GM21786 (cell line): ENCODE data around the gene TFPT.

Experiments
- ATAC-seq: cut with Tn5 transposase; IDR thresholded peaks from one replicate; pipeline ENCODE4 v1.9.1; 2021; ENCODE audit not compliant: unreplicated experiment

TFPT gene

DNA sequence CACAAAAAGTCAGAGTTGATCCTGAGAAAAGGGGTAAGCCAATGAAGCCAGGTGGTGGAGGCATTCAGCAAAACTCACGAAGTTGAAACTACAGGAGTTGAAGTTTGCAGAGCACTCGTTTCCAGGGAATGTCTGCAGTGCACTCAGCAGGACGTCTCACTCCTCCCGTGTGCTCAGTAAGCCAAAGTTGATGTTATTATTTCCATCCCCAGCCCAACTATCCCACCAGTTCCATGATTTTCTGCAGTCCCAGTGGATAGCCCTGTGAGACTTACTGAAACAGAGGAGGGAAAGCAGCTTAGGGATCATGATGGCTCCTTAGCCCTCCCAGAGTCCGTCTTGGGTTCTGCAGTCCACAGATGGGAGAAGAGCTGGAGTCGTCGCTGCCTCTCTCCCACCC lies 34.4 kb downstream of the TFPT start, which contains the start of gene TARM1:
TSS of gene TARM1 (minus strand) at position 334 of the 400 bp plus-strand sequence. CDS start at position 309, 25 bp downstream.
- no peak for ATAC-seq

DNA sequence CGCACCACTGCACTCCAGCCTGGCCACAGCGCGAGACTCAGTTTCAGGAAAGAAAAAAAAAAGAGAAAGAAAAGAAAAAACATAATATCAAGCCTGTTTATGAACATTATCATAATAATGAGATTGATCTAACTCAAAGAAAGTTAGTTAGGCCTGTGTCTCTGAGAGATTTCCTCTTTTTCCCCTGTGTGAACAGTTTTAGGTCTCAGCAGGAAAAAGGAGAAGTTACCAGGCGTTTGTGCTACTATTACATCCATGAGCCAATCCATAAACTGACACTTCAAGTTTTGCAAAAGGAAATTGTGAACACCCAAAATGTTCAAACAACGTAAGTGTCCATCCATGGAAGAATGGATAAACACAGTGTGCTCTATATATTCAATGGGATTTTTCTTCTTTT lies 38.1 kb downstream of the TFPT start:
- ATAC-seq: no peak

DNA sequence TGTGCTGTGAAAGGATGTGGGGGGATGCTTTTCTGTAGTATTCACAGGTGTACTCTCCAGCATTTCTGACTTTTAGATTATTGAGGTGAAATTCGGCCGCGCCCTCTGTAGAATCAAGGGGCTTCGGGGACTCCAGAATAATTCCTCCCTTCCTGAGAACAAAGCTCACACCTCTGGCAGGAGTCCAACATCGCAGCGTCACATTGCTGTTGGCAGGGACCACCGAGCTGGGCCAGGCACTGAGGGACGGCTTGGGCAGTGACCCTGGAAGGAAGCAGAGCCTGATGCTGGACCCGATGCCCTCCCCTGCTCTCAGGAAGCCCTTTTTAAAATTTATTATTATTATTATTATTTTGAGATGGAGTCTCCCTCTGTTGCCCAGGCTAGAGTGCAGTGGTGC lies 40.6 kb downstream of the TFPT start:
- no peak for ATAC-seq

DNA sequence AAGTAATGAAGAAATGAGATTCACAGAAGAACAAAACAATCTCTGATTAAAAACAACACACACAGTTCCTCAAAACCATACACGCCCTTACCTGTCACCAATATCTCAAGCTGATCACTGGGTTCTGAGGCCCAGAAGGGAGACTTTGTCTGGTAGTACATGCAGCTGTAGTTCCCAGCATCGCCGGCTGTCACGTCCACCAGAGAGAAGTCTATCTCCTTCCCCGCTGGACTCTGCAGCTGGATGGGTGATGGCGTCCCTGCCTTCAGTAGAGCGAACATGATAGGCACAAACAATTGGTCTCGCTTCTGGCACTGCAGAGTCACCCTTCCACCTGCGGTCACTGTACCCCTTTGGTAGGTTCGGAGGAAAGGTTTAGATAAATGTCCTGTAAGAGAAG lies 41.6 kb downstream of the TFPT start:
- ATAC-seq: no peak

DNA sequence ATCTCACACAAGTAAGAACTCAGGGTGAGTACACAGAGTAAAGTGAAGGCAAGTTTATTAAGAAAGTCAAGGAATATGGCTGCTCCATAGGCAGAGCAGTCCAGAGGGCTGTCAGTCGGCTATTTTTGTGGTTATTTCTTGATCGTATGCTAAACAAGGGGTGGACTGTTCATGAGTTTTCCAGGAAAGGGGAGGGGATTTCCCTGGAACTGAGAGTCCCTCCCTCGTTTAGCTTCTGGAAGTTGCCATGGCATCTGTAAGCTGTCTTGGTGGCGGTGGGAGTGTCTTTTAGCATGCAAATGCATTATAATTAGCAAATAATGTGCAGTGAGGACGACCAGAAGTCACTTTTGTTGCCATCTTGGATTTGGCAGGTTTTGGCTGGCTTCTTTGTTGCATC lies 46.0 kb downstream of the TFPT start:
- ATAC-seq: no peak

DNA sequence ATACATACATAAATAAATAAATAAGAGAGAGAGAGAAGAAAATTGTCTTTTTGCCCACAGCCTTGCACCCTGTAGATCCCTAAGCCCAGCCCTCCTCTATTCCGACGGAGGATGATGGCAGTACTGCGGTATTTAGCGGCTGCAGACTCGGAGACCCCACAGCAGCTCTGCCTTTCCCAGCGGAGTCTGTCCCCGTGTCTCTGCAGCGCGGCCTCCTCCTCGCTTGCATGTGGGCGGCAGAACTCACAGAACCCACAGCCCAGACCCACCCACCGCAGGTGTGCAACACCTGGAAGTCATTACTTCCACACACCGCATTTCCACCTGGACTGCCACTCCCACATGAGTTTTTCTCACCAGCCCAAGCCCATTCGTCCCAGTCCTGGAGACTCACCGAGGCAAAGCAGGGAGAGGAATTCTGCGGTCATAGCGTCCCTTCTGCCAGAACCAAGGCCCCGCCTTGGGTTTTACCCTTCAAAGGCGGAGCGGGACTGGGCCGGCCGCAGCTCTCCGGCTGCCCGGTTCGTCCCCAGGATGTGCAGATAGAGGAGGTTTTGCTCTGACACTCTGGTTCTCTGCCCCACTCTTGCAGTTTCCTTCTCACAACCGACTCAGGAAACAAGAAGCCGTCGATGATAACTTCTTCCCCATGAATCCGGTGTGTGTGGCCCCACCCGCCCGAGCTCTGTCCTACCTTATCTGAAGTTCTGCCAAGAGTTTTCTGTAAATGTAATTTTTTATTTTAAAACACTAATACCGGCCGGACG lies 51.9 kb downstream of the TFPT start, which contains the start of gene VSTM1:
TSS of gene VSTM1 (minus strand) at position 548 of the 767 bp plus-strand sequence. CDS start at position 428, 120 bp downstream.
- ATAC-seq: no peak

DNA sequence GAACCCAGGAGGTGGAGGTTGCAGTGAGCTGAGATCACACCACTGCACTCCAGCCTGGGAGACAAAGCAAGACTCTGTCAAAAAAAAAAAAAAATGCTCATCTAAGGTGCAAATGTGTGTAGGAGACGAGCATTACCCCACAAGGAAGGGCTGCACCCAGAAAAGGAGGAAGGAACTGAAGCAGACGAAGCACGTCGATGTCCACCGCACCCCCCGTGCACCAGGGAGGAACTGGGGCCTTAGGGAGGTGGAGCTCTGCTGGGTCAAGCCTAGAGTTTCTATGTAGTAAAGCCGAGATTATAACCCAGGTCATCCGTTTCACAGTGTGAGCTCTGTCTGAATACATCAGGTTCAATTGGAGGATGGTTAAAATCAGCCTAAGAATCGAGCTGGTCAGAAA lies 52.8 kb downstream of the TFPT start:
- ATAC-seq: no peak
